Gastrocnemius medialis (tissue), 4 donors: ENCODE data around the gene ARMH2. TPM values are rescaled to one million over a fixed set of nuclear protein-coding genes. Genes with fewer than 3 reads are reported as not detected.

Experiments used
- ATAC-seq, 2 donors: fragments of 150-250 bp; one replicate each; pipeline ENCODE4 v1.9.1; 2016
- DNase-seq, 2 donors: peaks; one replicate each; pipeline ENCODE4 v3.0.0-alpha.2; 2019
- H3K27ac ChIP-seq, 4 donors: fragments of 200-600 bp; sonication (generic); 1 replicate in 1 of 4; 2 replicates in 3 of 4; pipeline ENCODE4 v1.5.1; 2016 to 2018; ENCODE audit warnings: mild to moderate bottlenecking in 2 of 4, moderate library complexity in 1 of 4
- H3K27me3 ChIP-seq, 3 donors: fragments of 200-600 bp; sonication (generic) in 2 of 3; 1 replicate in 1 of 3; 2 replicates in 2 of 3; pipeline versions ENCODE4 v1.5.1 to v1.6.0; 2016 to 2019; ENCODE audit warnings: mild to moderate bottlenecking in 1 of 3, moderate library complexity in 1 of 3
- H3K36me3 ChIP-seq, 2 donors: fragments of 200-600 bp; sonication (generic) in 1 of 2; one replicate each; pipeline ENCODE4 v1.5.1; 2017 to 2018
- H3K4me1 ChIP-seq, 2 donors: fragments of 200-600 bp; sonication (generic) in 1 of 2; one replicate each; pipeline ENCODE4 v1.5.1; 2016 to 2017; ENCODE audit warnings: mild to moderate bottlenecking in 2 of 2
- H3K4me3 ChIP-seq, 4 donors: fragments of 200-600 bp; sonication (generic) in 3 of 4; 1 replicate in 1 of 4; 2 replicates in 3 of 4; pipeline ENCODE4 v1.5.1; 2016 to 2019; ENCODE audit warnings: mild to moderate bottlenecking in 2 of 4
- H3K9me3 ChIP-seq, 3 donors: fragments of 200-600 bp; sonication (generic) in 2 of 3; 1 replicate in 1 of 3; 2 replicates in 2 of 3; pipeline ENCODE4 v1.5.1; 2016 to 2019
- CTCF ChIP-seq, 5 experiments: fragments of 450-650 bp in 3 of 5; fragments of 200-600 bp in 2 of 5; sonication (generic) in 2 of 5; IDR thresholded peaks in 4 of 5; conservative IDR thresholded peaks in 1 of 5; 1 replicate in 4 of 5; 2 replicates in 1 of 5; pipeline ENCODE4 v1.5.1; 2016 to 2019; ENCODE audit warnings: antibody characterized with exemption in 5 of 5, mild to moderate bottlenecking in 3 of 5, moderate library complexity in 3 of 5
- POLR2A ChIP-seq, 2 donors: fragments of 450-650 bp; IDR thresholded peaks; one replicate each; pipeline ENCODE4 v1.6.1; 2017; ENCODE audit warnings: antibody characterized with exemption in 2 of 2, mild to moderate bottlenecking in 2 of 2, moderate library complexity in 2 of 2
- in situ Hi-C, 4 donors: fragments of 200-750 bp; cut with MboI; loops; one replicate each; pipeline versions ENCODE4 v1.15.0 to v1.8.0; 2017; ENCODE audit warnings: low sequenced_read_pairs in 4 of 4
- intact Hi-C: fragments of 100-400 bp; cut with DNase I; formaldehyde crosslinking; loops from one replicate; pipeline ENCODE4 v1.15.1; 2023; ENCODE audit warnings: low total_unique reads
- total RNA-seq, 4 donors: library from RNA; depleted of rRNA; stranded (reverse); fragments of >200 nt; gene quantifications; one replicate each; pipeline versions ENCODE4 v1.1.0 to v1.2.3, GENCODE V29; 2016

ARMH2 gene
- total RNA-seq, 4 donors from 2014 or later, result not detected

GRCh38 chr6:24761193-24761835, 37.4 kb downstream of the ARMH2 start:
- no peak for TF ChIP-seq POLR2A (IDR thresholded peaks at IDR 0.05)
- no peak for TF ChIP-seq CTCF (IDR thresholded peaks at IDR 0.05 in 4 of 5, conservative IDR thresholded peaks at IDR 0.05 in 1 of 5)
- DNase-seq (no peak), ATAC-seq (no peak)
- H3K4me3 ChIP-seq, result no peak overlapping the region
- H3K27ac ChIP-seq, result no peak overlapping the region
- H3K4me1 ChIP-seq, result no peaks in the 10 kb centered on the region
- intact Hi-C loops, result no loop called here
- no peaks in the 10 kb centered on the region for H3K27me3 ChIP-seq
- in situ Hi-C loops, result loop anchor here (10.0 kb wide), 1 partner anchor 177 kb away; no protein-coding TSS in a partner anchor
- H3K9me3 ChIP-seq, result no peaks in the 10 kb centered on the region
- H3K36me3 ChIP-seq, result no peaks in the 10 kb centered on the region

GRCh38 chr6:24760210-24760609, 38.5 kb downstream of the ARMH2 start:
- H3K36me3 ChIP-seq, result no peaks in the 10 kb centered on the region
- ATAC-seq, result no peak
- H3K27me3 ChIP-seq, result no peaks in the 10 kb centered on the region
- in situ Hi-C loops (loop anchor here (10.0 kb wide), 1 partner anchor 175 kb away; no protein-coding TSS in a partner anchor), intact Hi-C loops (no loop called here)
- no peaks in the 10 kb centered on the region for H3K4me1 ChIP-seq
- no peak overlapping the region for H3K4me3 ChIP-seq
- no peaks in the 10 kb centered on the region for H3K9me3 ChIP-seq
- TF ChIP-seq POLR2A (IDR thresholded peaks at IDR 0.05), result no peak
- no peak for TF ChIP-seq CTCF (IDR thresholded peaks at IDR 0.05 in 4 of 5, conservative IDR thresholded peaks at IDR 0.05 in 1 of 5)
- no peak for DNase-seq
- H3K27ac ChIP-seq, result no peak overlapping the region

GRCh38 chr6:24759718-24760117, 39.0 kb downstream of the ARMH2 start:
- in situ Hi-C loops (loop anchor here (10.0 kb wide), 1 partner anchor 175 kb away; no protein-coding TSS in a partner anchor), intact Hi-C loops (no loop called here)
- no peaks in the 10 kb centered on the region for H3K4me1 ChIP-seq
- TF ChIP-seq POLR2A (IDR thresholded peaks at IDR 0.05) (no peak), CTCF (IDR thresholded peaks at IDR 0.05 in 4 of 5, conservative IDR thresholded peaks at IDR 0.05 in 1 of 5) (no peak)
- no peaks in the 10 kb centered on the region for H3K27me3 ChIP-seq
- H3K36me3 ChIP-seq, result no peaks in the 10 kb centered on the region
- ATAC-seq (no peak), DNase-seq (no peak)
- H3K9me3 ChIP-seq, result no peaks in the 10 kb centered on the region
- H3K4me3 ChIP-seq, result no peak overlapping the region
- H3K27ac ChIP-seq, result no peak overlapping the region

- in situ Hi-C loops, result no loop called here
- ATAC-seq, result no peak
Observed at GRCh38 chr6:24757611-24758010, 41.1 kb downstream of the ARMH2 start.

More at GRCh38 chr6:24757611-24758010, 41.1 kb downstream of the ARMH2 start:
- Histone ChIP-seq H3K27me3 (no peaks in the 10 kb centered on the region), H3K36me3 (no peaks in the 10 kb centered on the region), H3K27ac (no peak overlapping the region), H3K4me3 (no peak overlapping the region), H3K9me3 (no peaks in the 10 kb centered on the region), H3K4me1 (no peaks in the 10 kb centered on the region)
- DNase-seq, result no peak
- TF ChIP-seq POLR2A (IDR thresholded peaks at IDR 0.05) (no peak), CTCF (IDR thresholded peaks at IDR 0.05 in 4 of 5, conservative IDR thresholded peaks at IDR 0.05 in 1 of 5) (no peak)
- intact Hi-C loops, result no loop called here
